Measurements from ENCODE around the gene LCN2. TPM values are rescaled to one million over a fixed set of nuclear protein-coding genes. Genes with fewer than 3 reads are reported as not detected.

Gene LCN2
- total RNA-seq: 45.7 and 106 TPM in 2 replicates

DNA sequence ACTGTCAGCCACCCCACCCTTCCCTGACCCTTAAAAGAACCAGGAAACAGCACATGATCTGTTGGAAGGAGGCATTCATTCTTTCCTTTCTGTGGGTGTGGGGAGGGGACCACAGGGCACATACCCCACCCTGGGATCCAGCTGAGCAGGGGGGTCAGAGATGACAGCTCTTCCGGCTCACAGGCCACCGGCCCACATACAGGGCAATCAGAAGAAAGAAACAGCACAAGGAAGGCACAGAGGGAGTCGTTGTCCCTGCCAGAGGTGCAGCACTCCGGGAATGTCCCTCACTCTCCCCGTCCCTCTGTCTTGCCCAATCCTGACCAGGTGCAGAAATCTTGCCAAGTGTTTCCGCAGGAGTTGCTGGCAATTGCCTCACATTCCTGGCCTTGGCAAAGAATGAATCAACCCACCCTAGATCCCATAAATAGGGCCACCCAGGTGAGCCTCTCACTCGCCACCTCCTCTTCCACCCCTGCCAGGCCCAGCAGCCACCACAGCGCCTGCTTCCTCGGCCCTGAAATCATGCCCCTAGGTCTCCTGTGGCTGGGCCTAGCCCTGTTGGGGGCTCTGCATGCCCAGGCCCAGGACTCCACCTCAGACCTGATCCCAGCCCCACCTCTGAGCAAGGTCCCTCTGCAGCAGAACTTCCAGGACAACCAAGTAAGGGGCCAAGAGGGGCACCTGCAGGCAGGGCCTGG, at the start of gene LCN2:
LCN2 (plus strand) TSS at position 453 of the 701 bp plus-strand sequence; CDS start at position 526, 73 bp downstream.
- no peak within 1 kb of the TSS for H3K4me3 ChIP-seq (ENCODE audit: low read depth, low read length)
- DNase-seq (ENCODE audit: low read depth): peak; percentile 70
- TF ChIP-seq, protein P1, sequence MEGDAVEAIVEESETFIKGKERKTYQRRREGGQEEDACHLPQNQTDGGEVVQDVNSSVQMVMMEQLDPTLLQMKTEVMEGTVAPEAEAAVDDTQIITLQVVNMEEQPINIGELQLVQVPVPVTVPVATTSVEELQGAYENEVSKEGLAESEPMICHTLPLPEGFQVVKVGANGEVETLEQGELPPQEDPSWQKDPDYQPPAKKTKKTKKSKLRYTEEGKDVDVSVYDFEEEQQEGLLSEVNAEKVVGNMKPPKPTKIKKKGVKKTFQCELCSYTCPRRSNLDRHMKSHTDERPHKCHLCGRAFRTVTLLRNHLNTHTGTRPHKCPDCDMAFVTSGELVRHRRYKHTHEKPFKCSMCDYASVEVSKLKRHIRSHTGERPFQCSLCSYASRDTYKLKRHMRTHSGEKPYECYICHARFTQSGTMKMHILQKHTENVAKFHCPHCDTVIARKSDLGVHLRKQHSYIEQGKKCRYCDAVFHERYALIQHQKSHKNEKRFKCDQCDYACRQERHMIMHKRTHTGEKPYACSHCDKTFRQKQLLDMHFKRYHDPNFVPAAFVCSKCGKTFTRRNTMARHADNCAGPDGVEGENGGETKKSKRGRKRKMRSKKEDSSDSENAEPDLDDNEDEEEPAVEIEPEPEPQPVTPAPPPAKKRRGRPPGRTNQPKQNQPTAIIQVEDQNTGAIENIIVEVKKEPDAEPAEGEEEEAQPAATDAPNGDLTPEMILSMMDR (conservative IDR thresholded peaks at IDR 0.05; ENCODE audit: low read depth, low read length): no peak

DNA sequence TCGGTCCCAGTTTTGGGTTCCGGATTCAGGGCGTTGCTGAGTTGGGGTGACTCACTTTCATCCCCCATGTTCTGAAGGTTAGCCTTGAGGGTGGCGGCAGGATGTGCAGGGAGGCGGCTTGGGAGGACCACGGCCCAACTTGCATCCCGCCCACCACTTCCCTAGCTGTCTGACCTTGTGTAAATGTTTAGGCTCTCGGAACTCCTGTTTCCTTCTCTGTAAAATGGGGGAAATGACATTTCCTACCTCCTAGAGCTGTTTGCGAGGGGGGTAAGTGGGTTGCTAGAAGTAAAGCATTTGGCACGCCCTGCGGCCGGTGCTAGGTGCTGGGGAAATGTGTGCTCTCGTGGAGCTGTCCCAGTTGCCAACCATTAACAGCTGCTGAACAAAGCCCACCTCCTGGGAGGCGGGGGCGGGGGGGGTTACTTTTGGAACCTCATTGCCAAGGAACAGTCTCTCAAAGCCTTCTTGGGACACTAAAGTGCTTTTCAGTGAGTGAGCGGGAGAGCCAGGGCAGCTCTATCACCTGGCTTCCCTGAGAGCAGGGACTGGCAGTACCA, 49.2 kb upstream of the LCN2 start:
- no peak for DNase-seq (ENCODE audit: low read depth)
- peak overlapping the region; percentile 58 for H3K4me3 ChIP-seq (ENCODE audit: low read depth, low read length)
- TF ChIP-seq, protein P1 (conservative IDR thresholded peaks at IDR 0.05; ENCODE audit: low read depth, low read length): no peak

DNA sequence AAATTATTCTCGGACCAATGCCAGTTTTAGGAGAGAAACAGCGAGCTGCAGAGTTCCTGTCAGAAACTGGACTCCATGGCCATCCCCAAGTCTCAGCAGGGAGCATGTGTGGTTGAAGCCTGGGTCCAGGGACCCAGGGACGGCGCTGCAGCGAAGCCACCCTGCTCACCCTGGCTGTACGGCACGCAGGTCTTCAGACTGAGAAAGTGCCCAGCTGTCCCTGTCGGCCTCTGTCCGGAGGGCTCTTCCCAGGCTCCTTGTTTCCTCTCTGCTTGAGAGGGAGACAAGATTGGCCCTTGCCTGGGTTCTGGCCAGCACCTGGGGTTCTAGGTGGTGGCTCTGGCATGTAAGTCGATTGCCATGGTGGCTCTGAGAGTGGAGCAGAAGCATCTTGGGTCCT, 48.7 kb upstream of the LCN2 start:
- peak overlapping the region; percentile 58 for H3K4me3 ChIP-seq (ENCODE audit: low read depth, low read length)
- TF ChIP-seq, protein P1 (conservative IDR thresholded peaks at IDR 0.05; ENCODE audit: low read depth, low read length): no peak
- DNase-seq (ENCODE audit: low read depth): no peak

DNA sequence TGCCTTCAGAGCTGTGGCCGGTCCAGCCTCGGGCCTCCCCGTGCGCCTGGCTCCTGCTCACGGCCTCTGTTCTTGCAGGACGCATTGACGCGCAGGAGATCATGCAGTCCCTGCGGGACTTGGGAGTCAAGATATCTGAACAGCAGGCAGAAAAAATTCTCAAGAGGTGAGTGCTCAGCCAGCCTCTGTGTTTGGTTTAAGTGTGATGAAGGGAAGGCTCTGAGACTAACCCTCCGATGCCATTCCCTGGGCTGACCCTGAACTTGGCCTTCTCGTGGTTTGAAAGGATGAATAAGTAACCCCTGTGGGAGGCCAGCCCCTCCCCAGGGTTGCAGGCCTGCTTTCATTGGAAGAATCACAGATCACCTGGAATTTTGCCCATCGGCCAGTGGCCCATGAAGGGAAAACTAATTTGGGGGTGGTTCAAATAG, 48.0 kb upstream of the LCN2 start:
- DNase-seq (ENCODE audit: low read depth): no peak
- TF ChIP-seq, protein P1 (conservative IDR thresholded peaks at IDR 0.05; ENCODE audit: low read depth, low read length): no peak
- H3K4me3 ChIP-seq (ENCODE audit: low read depth, low read length): no peak overlapping the region

DNA sequence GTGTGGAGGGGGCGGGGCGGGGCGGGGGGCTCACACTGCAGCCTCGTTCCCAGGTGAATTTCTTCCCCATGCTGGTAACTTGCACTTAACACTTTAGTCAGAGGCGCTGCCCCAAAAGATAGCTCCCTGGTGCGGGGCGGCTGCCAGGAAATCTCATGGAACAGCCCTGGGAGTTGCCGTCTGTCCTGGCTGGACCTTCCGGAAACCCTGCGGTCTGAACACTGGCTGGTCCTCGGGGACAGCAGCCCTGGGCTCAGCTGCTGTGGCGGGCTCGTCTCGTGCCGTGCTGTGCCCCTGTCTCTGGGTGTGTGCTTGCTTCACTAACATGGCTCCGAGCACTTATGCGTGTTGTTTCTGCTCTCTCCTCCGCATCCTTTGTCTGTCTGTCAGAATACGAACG, 47.6 kb upstream of the LCN2 start:
- TF ChIP-seq, protein P1 (conservative IDR thresholded peaks at IDR 0.05; ENCODE audit: low read depth, low read length): no peak
- DNase-seq (ENCODE audit: low read depth): no peak
- H3K4me3 ChIP-seq (ENCODE audit: low read depth, low read length): no peak overlapping the region

DNA sequence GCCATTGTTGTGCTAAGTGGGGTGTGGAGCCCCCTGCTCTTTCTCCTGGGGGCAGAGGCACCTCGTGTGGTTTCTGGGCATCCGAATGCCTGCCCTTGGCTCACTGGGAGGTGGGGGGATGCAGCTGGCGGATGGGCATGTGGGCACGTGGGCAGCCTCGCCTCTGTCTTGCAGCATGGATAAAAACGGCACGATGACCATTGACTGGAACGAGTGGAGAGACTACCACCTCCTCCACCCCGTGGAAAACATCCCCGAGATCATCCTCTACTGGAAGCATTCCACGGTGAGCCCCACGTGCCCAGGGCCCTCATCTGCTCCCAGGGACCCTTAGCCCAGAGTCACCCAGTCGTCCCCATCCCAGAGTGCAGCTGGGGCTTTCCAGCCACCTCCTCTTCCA, 47.1 kb upstream of the LCN2 start:
- no peak overlapping the region for H3K4me3 ChIP-seq (ENCODE audit: low read depth, low read length)
- TF ChIP-seq, protein P1 (conservative IDR thresholded peaks at IDR 0.05; ENCODE audit: low read depth, low read length): no peak
- DNase-seq (ENCODE audit: low read depth): no peak

Measured in epithelial cell of proximal tubule (primary cell).